ENCODE data around the gene OR10G8.

DNA sequence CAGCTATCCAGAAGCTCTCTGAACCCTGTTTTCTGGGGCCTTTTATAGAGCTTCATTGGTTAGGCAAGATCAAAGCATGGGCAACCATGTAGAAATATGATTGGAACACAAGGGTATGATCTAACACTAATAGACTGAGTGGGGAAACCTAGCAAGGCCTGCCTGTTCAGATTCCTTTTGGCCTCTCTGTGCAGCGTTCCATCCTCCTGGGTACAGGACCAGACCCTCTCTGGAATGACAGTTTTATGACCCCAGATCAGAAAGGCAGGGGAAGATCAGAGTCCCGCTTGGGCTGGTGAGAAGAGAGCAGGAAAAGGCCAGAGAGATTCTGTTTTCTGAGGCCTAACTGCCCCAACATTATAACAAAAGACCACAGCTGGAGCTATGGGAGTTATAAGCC is 52.0 kb downstream of the OR10G8 start:
- TF ChIP-seq, protein P1, sequence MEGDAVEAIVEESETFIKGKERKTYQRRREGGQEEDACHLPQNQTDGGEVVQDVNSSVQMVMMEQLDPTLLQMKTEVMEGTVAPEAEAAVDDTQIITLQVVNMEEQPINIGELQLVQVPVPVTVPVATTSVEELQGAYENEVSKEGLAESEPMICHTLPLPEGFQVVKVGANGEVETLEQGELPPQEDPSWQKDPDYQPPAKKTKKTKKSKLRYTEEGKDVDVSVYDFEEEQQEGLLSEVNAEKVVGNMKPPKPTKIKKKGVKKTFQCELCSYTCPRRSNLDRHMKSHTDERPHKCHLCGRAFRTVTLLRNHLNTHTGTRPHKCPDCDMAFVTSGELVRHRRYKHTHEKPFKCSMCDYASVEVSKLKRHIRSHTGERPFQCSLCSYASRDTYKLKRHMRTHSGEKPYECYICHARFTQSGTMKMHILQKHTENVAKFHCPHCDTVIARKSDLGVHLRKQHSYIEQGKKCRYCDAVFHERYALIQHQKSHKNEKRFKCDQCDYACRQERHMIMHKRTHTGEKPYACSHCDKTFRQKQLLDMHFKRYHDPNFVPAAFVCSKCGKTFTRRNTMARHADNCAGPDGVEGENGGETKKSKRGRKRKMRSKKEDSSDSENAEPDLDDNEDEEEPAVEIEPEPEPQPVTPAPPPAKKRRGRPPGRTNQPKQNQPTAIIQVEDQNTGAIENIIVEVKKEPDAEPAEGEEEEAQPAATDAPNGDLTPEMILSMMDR (conservative IDR thresholded peaks at IDR 0.05) = no peak
- no peak for TF ChIP-seq EZH2 (IDR thresholded peaks at IDR 0.05; ENCODE audit: low read depth)
